Stimulated activated CD8-positive, alpha-beta memory T cell treated with anti-CD3 and anti-CD28 coated beads, Interleukin-4, amount 100 ng/mL, for 24 hours (primary cell): Measurements from ENCODE around the gene FEM1C.

Source experiments
- DNase-seq: peaks from one replicate; pipeline ENCODE4 v3.0.0-alpha.2; 2020; ENCODE audit warnings: low read depth

Gene FEM1C

DNA sequence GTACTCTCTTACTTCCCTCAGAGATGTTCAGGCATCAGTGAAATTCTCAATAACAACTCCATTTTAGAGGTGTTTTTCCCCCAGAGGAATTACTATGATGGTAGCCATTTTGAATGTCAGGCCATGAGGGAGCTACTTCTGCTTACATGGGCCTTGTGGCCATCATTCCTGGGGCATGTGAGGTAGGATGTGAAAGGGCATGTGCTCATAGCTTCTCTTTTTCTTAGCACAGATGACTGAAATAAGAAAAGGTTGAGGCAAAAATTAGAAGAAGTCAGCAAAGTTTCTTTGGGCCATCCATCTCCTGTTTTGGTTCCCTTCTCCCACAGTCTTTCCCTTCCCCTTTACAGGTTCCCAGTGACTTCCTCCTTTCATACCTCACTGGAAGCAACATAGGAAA, 68.8 kb downstream of the FEM1C start:
- DNase-seq, result no peak

DNA sequence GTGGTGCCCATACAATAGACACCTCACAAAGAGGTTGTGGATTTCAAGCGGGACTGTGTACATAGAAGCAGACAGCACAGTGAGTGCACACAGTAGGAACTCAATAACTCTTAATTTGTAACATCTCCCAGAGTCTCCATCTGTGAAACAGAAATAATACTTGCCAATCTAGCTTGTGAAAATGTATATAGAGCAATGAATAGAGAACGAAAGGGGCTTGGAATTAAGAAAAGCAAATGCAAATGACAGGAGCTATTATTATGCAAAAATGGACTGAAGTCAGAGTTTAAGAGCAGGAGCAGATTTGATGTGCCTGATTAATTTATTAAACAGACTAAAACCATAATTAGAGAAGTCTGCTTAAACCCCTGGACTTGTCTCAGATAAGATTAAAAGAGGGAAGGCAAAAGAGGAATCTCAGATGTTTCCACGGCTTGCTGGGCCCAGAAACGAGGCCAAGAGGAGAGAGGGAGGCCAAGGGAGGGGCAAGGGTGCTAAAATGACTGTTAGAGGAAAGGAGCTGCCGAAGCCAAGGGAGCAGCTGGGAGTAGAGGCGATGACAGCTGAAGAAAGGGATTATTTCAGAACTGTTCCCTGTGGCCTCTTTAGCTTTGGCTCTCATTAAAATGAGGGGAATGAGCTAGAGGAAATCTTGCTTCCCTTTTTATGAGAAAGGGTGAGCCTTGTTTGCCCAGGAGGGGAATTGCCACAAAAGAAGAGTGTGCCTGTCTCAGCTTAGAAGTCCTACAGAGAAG, 72.1 kb downstream of the FEM1C start:
- DNase-seq, result no peak

DNA sequence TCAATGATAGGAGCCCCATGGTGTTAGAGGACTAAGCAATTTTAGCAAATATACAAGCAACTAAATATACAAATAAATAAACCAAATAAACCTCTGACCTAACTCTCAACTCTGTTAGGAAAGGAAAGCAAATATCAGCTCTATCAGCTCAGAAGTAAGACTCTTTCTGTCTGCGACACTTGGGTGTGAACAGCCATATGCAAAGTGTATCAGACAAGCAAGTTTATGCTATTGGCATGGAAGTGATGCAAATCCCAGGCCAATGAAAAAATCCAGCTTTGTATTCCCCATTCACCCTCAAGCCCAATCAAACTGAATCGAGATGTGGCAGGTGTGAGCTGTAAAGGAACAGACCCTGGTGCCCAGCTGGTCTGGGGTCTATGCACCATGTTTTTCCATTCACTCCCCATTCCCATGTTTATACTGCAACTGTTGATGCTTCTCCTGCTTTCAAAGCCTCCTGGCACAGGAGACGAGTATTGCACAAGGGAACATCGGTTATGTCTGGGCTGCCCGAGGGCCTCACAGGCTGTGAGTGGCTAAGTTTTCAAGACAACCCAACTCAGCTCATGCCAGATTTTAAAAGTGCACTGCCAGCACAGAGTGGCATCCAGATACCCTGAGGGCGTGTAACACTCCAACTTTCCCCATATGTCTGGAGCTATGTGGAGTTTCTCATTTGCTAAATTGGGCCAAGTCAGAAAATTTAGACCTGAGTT, 73.1 kb downstream of the FEM1C start:
- DNase-seq, result no peak

DNA sequence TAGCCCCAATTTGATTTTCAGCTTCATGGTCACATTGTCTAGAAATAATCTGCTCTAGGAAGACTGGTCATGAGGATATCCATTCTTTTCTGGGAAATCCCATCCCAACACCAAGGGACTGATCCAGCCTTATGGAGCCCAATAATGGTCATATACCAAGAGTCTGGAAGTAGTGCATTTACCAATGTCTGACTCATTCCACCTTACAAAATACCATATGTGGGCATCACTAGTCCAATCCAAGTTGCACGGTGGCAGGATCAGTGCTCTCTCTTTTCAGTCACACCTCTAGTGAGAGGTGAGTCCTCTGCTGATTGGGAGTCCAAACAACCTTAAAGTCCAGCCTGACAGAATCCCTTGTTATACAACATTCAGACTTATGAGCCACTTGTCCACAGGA, 73.7 kb downstream of the FEM1C start:
- DNase-seq, result no peak
